K562 (cell line): Measurements from ENCODE around the gene B3GALT5. TPM values are rescaled to one million over a fixed set of nuclear protein-coding genes. Genes with fewer than 3 reads are reported as not detected.

Experiments
- ATAC-seq: fragments of 200-7000 bp; cut with Tn5 transposase; 3 replicates; pipeline ENCODE4 v1.9.1; 2020; ENCODE audit warnings: moderate library complexity
- BruUV-seq: library from RNA; stranded (reverse); fragments of 400-500 nt; replicated peaks from 2 replicates; lab custom pipeline; 2021; lab: Mats Ljungman, UMichigan
- CTCF ChIA-PET: fragments of 300-600 bp; formaldehyde crosslinking; extraction: SDS; loops from one replicate; lab custom pipeline; 2021; ENCODE audit warnings: low intra/inter-chr PET ratio; lab: Yijun Ruan, JAX
- POLR2A ChIA-PET: fragments of 300-600, 350-650 bp; sonication (Branson Sonifier 250); formaldehyde crosslinking; extraction: SDS; loops from one replicate; lab custom pipeline; 2021; ENCODE audit warnings: antibody characterized with exemption, inconsistent platforms; lab: Yijun Ruan, JAX
- DNase-seq, 4 experiments: peaks; one replicate each; pipeline versions ENCODE4 v3.0.0 to v3.0.0-alpha.2; 2011 to 2018; ENCODE audit warnings: low spot score in 3 of 4, mixed read lengths in 3 of 4; ENCODE audit errors: extremely low read depth in 1 of 4
- FAIRE-seq: peaks from 2 replicates; lab custom pipeline; 2011; peaks lifted over from hg19 to GRCh38; lab: Jason Lieb, UNC
- H2AFZ ChIP-seq: 2 replicates; pipeline ENCODE4 v1.6.0; 2011; ENCODE audit warnings: low read depth, low read length, control low read depth, inconsistent platforms
- H3K27ac ChIP-seq: fragments of 200-600 bp; 3 replicates; pipeline ENCODE4 v1.8.0; 2011; ENCODE audit warnings: low read depth, mild to moderate bottlenecking, control low read depth, inconsistent platforms, low read length, moderate library complexity, mixed read lengths; ENCODE audit errors: extremely low read depth
- H3K27me3 ChIP-seq, 2 experiments: fragments of 300-600 bp in 1 of 2; 2 replicates in 1 of 2; 3 replicates in 1 of 2; pipeline versions ENCODE4 v1.6.0 to v1.8.0; 2011; ENCODE audit warnings: inconsistent platforms in 2 of 2, low read length in 2 of 2, mild to moderate bottlenecking in 1 of 2, mixed read lengths in 1 of 2, moderate library complexity in 1 of 2; ENCODE audit not compliant: control insufficient read depth in 2 of 2, insufficient read depth in 2 of 2
- H3K36me3 ChIP-seq: fragments of 300-600 bp; 3 replicates; pipeline ENCODE4 v1.8.0; 2011; ENCODE audit warnings: mild to moderate bottlenecking, low read length, inconsistent platforms; ENCODE audit not compliant: control insufficient read depth, insufficient read depth
- H3K4me1 ChIP-seq, 2 experiments: fragments of 200-600 bp in 1 of 2; replicated peaks in 1 of 2; 2 replicates in 1 of 2; 3 replicates in 1 of 2; pipeline versions ENCODE4 v1.5.1 to v1.8.0; 2011; ENCODE audit warnings: inconsistent platforms in 2 of 2, low read length in 2 of 2, mild to moderate bottlenecking in 1 of 2, mixed read lengths in 1 of 2, moderate library complexity in 1 of 2; ENCODE audit not compliant: control insufficient read depth in 2 of 2, insufficient read depth in 2 of 2
- H3K4me2 ChIP-seq: 2 replicates; pipeline ENCODE4 v1.6.1; 2011; ENCODE audit warnings: low read length, control low read depth, inconsistent platforms, mixed read lengths; ENCODE audit not compliant: insufficient read depth
- H3K4me3 ChIP-seq: fragments of 200-600 bp; sonication (generic), shearing (Covaris generic); 2 replicates; pipeline ENCODE4 v1.5.1; 2016; ENCODE audit warnings: control low read depth, inconsistent platforms
- H3K79me2 ChIP-seq: fragments of 200-600 bp; 3 replicates; pipeline ENCODE4 v1.8.0; 2011; ENCODE audit warnings: low read length, inconsistent platforms; ENCODE audit not compliant: control insufficient read depth, insufficient read depth
- H3K9ac ChIP-seq, 2 experiments: 2 replicates each; pipeline versions ENCODE4 v1.6.0 to v1.6.1; 2011; ENCODE audit warnings: low read depth in 2 of 2, low read length in 2 of 2, control low read depth in 1 of 2, inconsistent platforms in 1 of 2, mild to moderate bottlenecking in 1 of 2, mixed read lengths in 1 of 2; ENCODE audit not compliant: insufficient read depth in 1 of 2
- H3K9me1 ChIP-seq: one replicate; pipeline ENCODE4 v1.6.0; 2011; ENCODE audit warnings: inconsistent platforms, mild to moderate bottlenecking, low read length, moderate library complexity; ENCODE audit not compliant: control insufficient read depth, insufficient read depth
- H3K9me3 ChIP-seq: replicated peaks from 2 replicates; pipeline ENCODE4 v1.5.1; 2011; ENCODE audit warnings: low read depth, low read length, inconsistent platforms; ENCODE audit not compliant: control insufficient read depth, insufficient read depth
- H4K20me1 ChIP-seq: replicated peaks from 2 replicates; pipeline ENCODE4 v1.6.1; 2011; ENCODE audit warnings: low read length, inconsistent platforms, mixed read lengths; ENCODE audit not compliant: control insufficient read depth, insufficient read depth
- POLR2H ChIP-seq: IDR thresholded peaks from 2 replicates; pipeline ENCODE4 v1.6.1; 2016; ENCODE audit warnings: missing genetic modification characterization, low read depth, mild to moderate bottlenecking, control low read depth, missing compliant biosample characterization, moderate library complexity
- ZC3H4 ChIP-seq: sonication (generic); formaldehyde crosslinking; IDR thresholded peaks from 2 replicates; pipeline ENCODE4 v1.9.0; 2021; ENCODE audit warnings: missing genetic modification reagents, borderline replicate concordance
- WGBS: fragments of 100-300 bp; shearing (Covaris generic); methylation state at CpG from one replicate; pipeline ENCODE4 v1.1.6; 2016; ENCODE audit warnings: low coverage, mixed read lengths; ENCODE audit not compliant: insufficient coverage; ENCODE audit errors: missing lambda C conversion rate; 5-methylcytosine and 5-hydroxymethylcytosine counted together
- in situ Hi-C: fragments of 300-500 bp; cut with MboI; formaldehyde crosslinking; loops from 4 replicates; pipeline ENCODE4 v1.15.0; 2018; ENCODE audit warnings: inconsistent platforms, mixed read lengths
- intact Hi-C: fragments of 100-400 bp; cut with micrococcal nuclease; formaldehyde crosslinking; loops from 2 replicates; pipeline ENCODE4 v1.14.2; 2022
- polyA plus RNA-seq, 8 experiments: library from polyadenylated mRNA; depleted of rRNA in 4 of 8; stranded (reverse) in 5 of 8; unstranded in 3 of 8; fragments of >200 nt; fragmentation: Nextera tagmentation in 2 of 8; fragmentation: Illumina TruSeq in 1 of 8; extraction: Ambion mirVana in 2 of 8; extraction: Trizol in 1 of 8; gene quantifications; 2 replicates each; pipeline versions ENCODE4 v1.2.1 to v1.2.3, GENCODE V29; 2011 to 2014; ENCODE audit warnings: inconsistent platforms in 1 of 8, missing spikeins in 1 of 8
- total RNA-seq, 7 experiments: library from RNA; depleted of rRNA in 6 of 7; stranded (reverse); fragments of >200 nt in 6 of 7; fragmentation: Illumina TruSeq in 2 of 7; extraction: Trizol in 2 of 7; gene quantifications; 2 replicates each; pipeline versions ENCODE4 v1.2.1 to v1.2.3, GENCODE V29; 2011 to 2021; ENCODE audit warnings: low replicate concordance in 1 of 7
- TF ChIP-seq, protein P1 (sequence below): sonication (generic); formaldehyde crosslinking; IDR thresholded peaks from 2 replicates; pipeline ENCODE4 v1.8.1; 2023; ENCODE audit warnings: mild to moderate bottlenecking, missing genetic modification reagents
- TF ChIP-seq, protein P2 (sequence below): fragments of 450-650 bp; formaldehyde crosslinking; IDR thresholded peaks from 2 replicates; pipeline ENCODE4 v1.4.0; 2020; ENCODE audit warnings: mild to moderate bottlenecking
- TF ChIP-seq, protein P3 (sequence below): fragments of 250-450 bp; sonication (Bioruptor Pico); IDR thresholded peaks from 2 replicates; pipeline ENCODE4 v1.9.0; 2021; ENCODE audit warnings: mild to moderate bottlenecking, inconsistent platforms

The B3GALT5 gene
- total and polyA plus RNA-seq, 9 of the 15 experiments (the other 6 are each of a cell fraction or from before 2014, with no cell fraction given) = 0.02 TPM; not detected in 8

DNA sequence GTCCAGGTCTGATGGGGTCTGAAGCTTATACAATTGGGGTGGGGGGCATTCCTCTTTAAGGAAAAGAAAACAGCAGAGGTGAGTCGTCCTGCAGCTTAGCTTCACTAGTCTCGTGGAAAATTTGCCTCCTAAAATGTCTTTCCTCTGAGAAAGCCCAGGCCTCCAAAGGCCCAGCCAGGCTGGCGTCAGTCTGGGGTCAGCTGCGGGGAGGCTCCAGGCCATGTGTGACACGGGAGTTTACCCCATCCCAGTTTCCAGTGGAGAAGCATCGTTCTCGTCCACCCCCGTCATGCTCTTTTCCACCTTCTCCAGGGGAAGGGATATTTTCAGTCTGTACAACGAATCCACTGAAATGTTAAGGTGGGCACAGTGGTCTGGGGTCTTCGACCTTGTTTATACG is 42.8 kb downstream of the B3GALT5 start (continued):
- TF ChIP-seq, protein P1, sequence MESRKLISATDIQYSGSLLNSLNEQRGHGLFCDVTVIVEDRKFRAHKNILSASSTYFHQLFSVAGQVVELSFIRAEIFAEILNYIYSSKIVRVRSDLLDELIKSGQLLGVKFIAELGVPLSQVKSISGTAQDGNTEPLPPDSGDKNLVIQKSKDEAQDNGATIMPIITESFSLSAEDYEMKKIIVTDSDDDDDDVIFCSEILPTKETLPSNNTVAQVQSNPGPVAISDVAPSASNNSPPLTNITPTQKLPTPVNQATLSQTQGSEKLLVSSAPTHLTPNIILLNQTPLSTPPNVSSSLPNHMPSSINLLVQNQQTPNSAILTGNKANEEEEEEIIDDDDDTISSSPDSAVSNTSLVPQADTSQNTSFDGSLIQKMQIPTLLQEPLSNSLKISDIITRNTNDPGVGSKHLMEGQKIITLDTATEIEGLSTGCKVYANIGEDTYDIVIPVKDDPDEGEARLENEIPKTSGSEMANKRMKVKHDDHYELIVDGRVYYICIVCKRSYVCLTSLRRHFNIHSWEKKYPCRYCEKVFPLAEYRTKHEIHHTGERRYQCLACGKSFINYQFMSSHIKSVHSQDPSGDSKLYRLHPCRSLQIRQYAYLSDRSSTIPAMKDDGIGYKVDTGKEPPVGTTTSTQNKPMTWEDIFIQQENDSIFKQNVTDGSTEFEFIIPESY = no peak
- TF ChIP-seq POLR2H (tag) (no peak), ZC3H4 (CRISPR knock-in tag) (no peak)
- TF ChIP-seq, protein P2, sequence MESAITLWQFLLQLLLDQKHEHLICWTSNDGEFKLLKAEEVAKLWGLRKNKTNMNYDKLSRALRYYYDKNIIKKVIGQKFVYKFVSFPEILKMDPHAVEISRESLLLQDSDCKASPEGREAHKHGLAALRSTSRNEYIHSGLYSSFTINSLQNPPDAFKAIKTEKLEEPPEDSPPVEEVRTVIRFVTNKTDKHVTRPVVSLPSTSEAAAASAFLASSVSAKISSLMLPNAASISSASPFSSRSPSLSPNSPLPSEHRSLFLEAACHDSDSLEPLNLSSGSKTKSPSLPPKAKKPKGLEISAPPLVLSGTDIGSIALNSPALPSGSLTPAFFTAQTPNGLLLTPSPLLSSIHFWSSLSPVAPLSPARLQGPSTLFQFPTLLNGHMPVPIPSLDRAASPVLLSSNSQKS = no peak

DNA sequence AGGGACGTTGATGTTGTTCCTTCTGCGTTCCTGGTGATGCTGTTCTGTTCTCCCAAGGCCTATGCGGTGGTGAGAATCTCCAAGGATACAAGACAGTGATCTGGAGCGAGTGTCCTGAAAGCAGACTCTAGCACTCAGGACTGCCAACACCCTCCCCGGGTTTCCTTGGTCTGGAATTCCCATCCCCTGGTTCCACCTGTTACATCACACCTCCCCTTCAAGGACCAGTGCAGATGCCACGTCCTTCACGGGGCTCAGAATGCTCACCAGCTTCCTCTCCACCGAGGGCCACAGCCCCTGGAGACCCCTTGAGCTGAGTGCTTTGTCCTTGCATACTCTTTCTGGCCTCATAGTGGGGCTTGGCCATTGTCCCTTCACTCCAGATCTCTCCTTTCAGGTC is 43.5 kb downstream of the B3GALT5 start:
- Histone ChIP-seq H3K27me3 (peaks cover 14 to 41% of the 10 kb centered on the region in 2 experiments; a peak in 4 of 5 replicates), H3K79me2 (no peaks in the 10 kb centered on the region), H3K36me3 (no peaks in the 10 kb centered on the region), H3K27ac (no peak overlapping the region), H2AFZ (no peak overlapping the region), H3K4me3 (no peak overlapping the region), H3K9me1 (no peaks in the 10 kb centered on the region), H3K9me3 (no peaks in the 10 kb centered on the region), H4K20me1 (no peaks in the 10 kb centered on the region), H3K9ac (no peak overlapping the region), H3K4me2 (no peak overlapping the region), H3K4me1 (no peaks in the 10 kb centered on the region)
- ATAC-seq (no peak), DNase-seq (no peak), FAIRE-seq (no peak)
- 0% methylated on average over 8 of the region's 8 CpGs for WGBS
- ChIA-PET CTCF (no interaction called here), POLR2A (no interaction called here)
- TF ChIP-seq, protein P3, sequence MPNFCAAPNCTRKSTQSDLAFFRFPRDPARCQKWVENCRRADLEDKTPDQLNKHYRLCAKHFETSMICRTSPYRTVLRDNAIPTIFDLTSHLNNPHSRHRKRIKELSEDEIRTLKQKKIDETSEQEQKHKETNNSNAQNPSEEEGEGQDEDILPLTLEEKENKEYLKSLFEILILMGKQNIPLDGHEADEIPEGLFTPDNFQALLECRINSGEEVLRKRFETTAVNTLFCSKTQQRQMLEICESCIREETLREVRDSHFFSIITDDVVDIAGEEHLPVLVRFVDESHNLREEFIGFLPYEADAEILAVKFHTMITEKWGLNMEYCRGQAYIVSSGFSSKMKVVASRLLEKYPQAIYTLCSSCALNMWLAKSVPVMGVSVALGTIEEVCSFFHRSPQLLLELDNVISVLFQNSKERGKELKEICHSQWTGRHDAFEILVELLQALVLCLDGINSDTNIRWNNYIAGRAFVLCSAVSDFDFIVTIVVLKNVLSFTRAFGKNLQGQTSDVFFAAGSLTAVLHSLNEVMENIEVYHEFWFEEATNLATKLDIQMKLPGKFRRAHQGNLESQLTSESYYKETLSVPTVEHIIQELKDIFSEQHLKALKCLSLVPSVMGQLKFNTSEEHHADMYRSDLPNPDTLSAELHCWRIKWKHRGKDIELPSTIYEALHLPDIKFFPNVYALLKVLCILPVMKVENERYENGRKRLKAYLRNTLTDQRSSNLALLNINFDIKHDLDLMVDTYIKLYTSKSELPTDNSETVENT (CRISPR knock-in tag) = no peak
- in situ Hi-C loops (no loop called here), intact Hi-C loops (no loop called here)
- no TSS peak for BruUV-seq
